GM23248 (cell line): ENCODE measurements around the gene WDR59. TPM values are rescaled to one million over a fixed set of nuclear protein-coding genes. Genes with fewer than 3 reads are reported as not detected.
"Not testable (repeated sequence)": the region's sequence is repeated elsewhere in the genome, so short reads cannot be mapped to it uniquely, and the experiment has no call there.

ENCODE experiments used
- DNase-seq: peaks from one replicate; pipeline ENCODE4 v3.0.0-alpha.2; 2015
- H2AFZ ChIP-seq: fragments of 200-600 bp; sonication (generic); 2 replicates; pipeline ENCODE4 v1.6.1; 2016; ENCODE audit warnings: antibody characterized with exemption
- H3F3A ChIP-seq: fragments of 200-600 bp; sonication (generic); 2 replicates; pipeline ENCODE4 v1.6.1; 2016; ENCODE audit warnings: mild to moderate bottlenecking, antibody characterized with exemption, mixed run types; ENCODE audit not compliant: insufficient read depth
- H3K27ac ChIP-seq: fragments of 200-600 bp; sonication (generic); 2 replicates; pipeline ENCODE4 v1.5.1; 2016; ENCODE audit warnings: mild to moderate bottlenecking
- H3K27me3 ChIP-seq: fragments of 200-600 bp; sonication (generic); replicated peaks from 2 replicates; pipeline ENCODE4 v1.6.1; 2016; ENCODE audit warnings: mild to moderate bottlenecking; ENCODE audit not compliant: insufficient read depth
- H3K36me3 ChIP-seq: fragments of 200-600 bp; sonication (generic); 2 replicates; pipeline ENCODE4 v1.6.1; 2016; ENCODE audit warnings: low read depth, mild to moderate bottlenecking
- H3K4me1 ChIP-seq: fragments of 200-600 bp; sonication (generic); 2 replicates; pipeline ENCODE4 v1.6.1; 2016; ENCODE audit warnings: mild to moderate bottlenecking; ENCODE audit not compliant: insufficient read depth
- H3K4me2 ChIP-seq: fragments of 200-600 bp; sonication (generic); one replicate; pipeline ENCODE4 v1.6.1; 2016; ENCODE audit warnings: mild to moderate bottlenecking; ENCODE audit not compliant: unreplicated experiment
- H3K4me3 ChIP-seq: fragments of 200-600 bp; sonication (generic); 2 replicates; pipeline ENCODE4 v1.5.1; 2016; ENCODE audit warnings: mild to moderate bottlenecking
- H3K79me2 ChIP-seq: fragments of 200-600 bp; sonication (generic); 2 replicates; pipeline ENCODE4 v1.6.1; 2016; ENCODE audit warnings: mild to moderate bottlenecking; ENCODE audit not compliant: insufficient read depth
- H3K9ac ChIP-seq: fragments of 200-600 bp; sonication (generic); 2 replicates; pipeline ENCODE4 v1.6.1; 2016; ENCODE audit warnings: mild to moderate bottlenecking
- H3K9me2 ChIP-seq: fragments of 200-600 bp; sonication (generic); 2 replicates; pipeline ENCODE4 v1.6.1; 2016; ENCODE audit warnings: mixed run types, mild to moderate bottlenecking, moderate library complexity; ENCODE audit not compliant: insufficient read depth
- H3K9me3 ChIP-seq: fragments of 200-600 bp; sonication (generic); one replicate; pipeline ENCODE4 v1.6.1; 2017; ENCODE audit warnings: low read depth
- H4K20me1 ChIP-seq: fragments of 200-600 bp; sonication (generic); 2 replicates; pipeline ENCODE4 v1.6.0; 2016; ENCODE audit not compliant: insufficient read depth
- EZH2 ChIP-seq: fragments of 200-600 bp; sonication (generic); IDR thresholded peaks from 2 replicates; pipeline ENCODE4 v1.6.1; 2018; ENCODE audit warnings: antibody characterized with exemption, mild to moderate bottlenecking; ENCODE audit not compliant: insufficient read depth, poor library complexity, severe bottlenecking
- EZH2phosphoT487 ChIP-seq: fragments of 200-600 bp; sonication (generic); IDR thresholded peaks from 2 replicates; pipeline ENCODE4 v1.6.1; 2018; ENCODE audit warnings: antibody characterized with exemption, moderate library complexity, mild to moderate bottlenecking, low read depth; ENCODE audit not compliant: insufficient read depth
- WGBS, 2 experiments: methylation state at CpG; one replicate each; pipeline ENCODE4 v1.1.6; 2015 to 2017; ENCODE audit warnings: low lambda C conversion rate in 2 of 2, low coverage in 1 of 2; ENCODE audit errors: missing lambda C conversion rate in 2 of 2; 5-methylcytosine and 5-hydroxymethylcytosine counted together
- in situ Hi-C: fragments of 300-500 bp; cut with MboI; formaldehyde crosslinking; loops from 2 replicates; pipeline ENCODE4 v1.15.0; 2020
- polyA plus RNA-seq: library from polyadenylated mRNA; unstranded; fragments of >200 nt; fragmentation: Nextera tagmentation; extraction: Ambion mirVana; gene quantifications from 2 replicates; pipeline ENCODE4 v1.2.1, GENCODE V29; 2016
- total RNA-seq: library from RNA; depleted of rRNA; stranded (reverse); fragments of >200 nt; shearing (Covaris generic); gene quantifications from 2 replicates; pipeline ENCODE4 v1.2.3, GENCODE V29; 2014

The WDR59 gene
- total and polyA plus RNA-seq, 2 experiments from 2014 or later: 8.3 to 15.2 TPM

- TF ChIP-seq EZH2: no peak
- no peak for TF ChIP-seq EZH2phosphoT487
- Histone ChIP-seq H3K9me2 (no peaks in the 10 kb centered on the region), H3K4me2 (no peak overlapping the region), H3K27ac (no peak overlapping the region), H4K20me1 (no peaks in the 10 kb centered on the region), H3K36me3 (no peaks in the 10 kb centered on the region), H3K4me1 (peaks cover 31% of the 10 kb centered on the region), H3F3A (peaks cover 31% of the 10 kb centered on the region), H3K27me3 (no peaks in the 10 kb centered on the region), H3K9ac (no peak overlapping the region), H3K9me3 (no peaks in the 10 kb centered on the region), H3K79me2 (peaks cover 90% of the 10 kb centered on the region), H3K4me3 (no peak overlapping the region), H2AFZ (no peak overlapping the region)
- 90 to 92% methylated on average over 2 of the region's 2 CpGs for WGBS, 2 experiments
- in situ Hi-C loops: no loop called here
- DNase-seq: no peak
These were observed 29.4 kb upstream of the WDR59 start for GRCh38 chr16:75014318-75014717.

- Histone ChIP-seq H3K79me2 (peaks cover 90% of the 10 kb centered on the region), H3K4me1 (peaks cover 28% of the 10 kb centered on the region), H3F3A (peaks cover 31% of the 10 kb centered on the region), H3K27ac (peak overlapping the region; percentile 89; the same call in 1 of the 2 replicates), H2AFZ (peak overlapping the region; percentile 69)
- H3K27me3 ChIP-seq, H3K4me2 ChIP-seq, H3K9ac ChIP-seq, H4K20me1 ChIP-seq, in situ Hi-C loops, H3K36me3 ChIP-seq, H3K4me3 ChIP-seq, DNase-seq, H3K9me2 ChIP-seq, H3K9me3 ChIP-seq: not testable (repeated sequence)
- 90 to 96% methylated on average over 6 of the region's 6 CpGs for WGBS, 2 experiments
These were observed 28.2 kb upstream of the WDR59 start for GRCh38 chr16:75013123-75013522.

GRCh38 chr16:75012380-75013081 is 27.6 kb upstream of the WDR59 start:
- Histone ChIP-seq H3K4me1 (peaks cover 28% of the 10 kb centered on the region), H3K9me3 (no peaks in the 10 kb centered on the region), H2AFZ (peak overlapping the region; percentile 69), H3K27me3 (no peaks in the 10 kb centered on the region), H3K36me3 (no peaks in the 10 kb centered on the region), H3K27ac (peak overlapping the region; percentile 89), H3K79me2 (peaks cover 90% of the 10 kb centered on the region), H3K9ac (peak overlapping the region; percentile 25; the same call in 1 of the 2 replicates), H3K9me2 (no peaks in the 10 kb centered on the region), H3F3A (peaks cover 31% of the 10 kb centered on the region), H4K20me1 (no peaks in the 10 kb centered on the region), H3K4me2 (peak overlapping the region; percentile 83), H3K4me3 (peak overlapping the region; percentile 43)
- WGBS, 2 experiments: 64 to 70% methylated on average over 8 of the region's 8 CpGs
- TF ChIP-seq EZH2phosphoT487 (no peak), EZH2 (no peak)
- in situ Hi-C loops: no loop called here
- no peak for DNase-seq

DNA sequence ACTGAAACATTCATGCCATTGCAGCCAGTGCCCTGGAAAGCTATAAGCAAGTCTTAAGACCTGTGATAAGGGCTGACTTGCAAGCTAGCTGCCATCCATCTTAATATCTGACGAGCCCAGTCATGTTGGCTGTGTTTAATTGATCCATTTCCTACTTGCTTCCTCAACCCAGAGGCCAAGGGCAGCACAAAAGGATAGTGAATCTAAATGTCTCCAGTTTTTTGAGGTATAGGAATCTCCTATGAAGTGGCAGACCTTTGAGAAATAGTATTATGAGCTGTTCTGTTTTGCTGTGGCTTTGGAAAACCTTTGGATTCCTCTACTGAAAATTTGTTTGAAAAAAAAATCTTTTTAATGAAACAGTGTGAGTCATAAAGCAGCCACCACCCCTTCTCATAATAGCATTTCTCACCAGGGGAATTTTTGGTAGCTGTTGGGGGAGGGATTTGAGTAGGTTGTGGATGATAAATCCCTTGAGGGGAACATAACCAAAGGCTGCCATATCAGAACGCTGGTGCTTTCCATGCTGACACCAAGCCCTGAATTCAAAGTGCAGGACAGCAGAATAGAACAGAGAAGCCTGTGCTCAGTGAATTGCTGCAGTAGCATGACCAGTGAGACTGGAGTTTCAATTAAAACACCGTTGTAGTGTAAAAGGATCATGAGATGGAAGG is 26.8 kb upstream of the WDR59 start:
- H3K4me1 ChIP-seq: peaks cover 28% of the 10 kb centered on the region
- peaks cover 90% of the 10 kb centered on the region for H3K79me2 ChIP-seq
- peak overlapping the region; percentile 60 for H3K9ac ChIP-seq
- TF ChIP-seq EZH2: no peak
- no peak for TF ChIP-seq EZH2phosphoT487
- no peaks in the 10 kb centered on the region for H3K27me3 ChIP-seq
- peak overlapping the region; percentile 89 for H3K27ac ChIP-seq
- H3K4me3 ChIP-seq: peak overlapping the region; percentile 54
- H3F3A ChIP-seq: peaks cover 31% of the 10 kb centered on the region
- in situ Hi-C loops: no loop called here
- H3K36me3 ChIP-seq: no peaks in the 10 kb centered on the region
- no peaks in the 10 kb centered on the region for H4K20me1 ChIP-seq
- 2% methylated on average over 3 of the region's 3 CpGs for WGBS, 2 experiments
- no peaks in the 10 kb centered on the region for H3K9me3 ChIP-seq
- DNase-seq: peak; percentile 93
- no peaks in the 10 kb centered on the region for H3K9me2 ChIP-seq
- H3K4me2 ChIP-seq: peak overlapping the region; percentile 83
- H2AFZ ChIP-seq: peak overlapping the region; percentile 69
